KMS-11 (cell line): ENCODE data around the gene ULK1.

Source experiments
- H2AFZ ChIP-seq: fragments of 200-600 bp; sonication (generic); 2 replicates; pipeline ENCODE4 v1.6.1; 2016; ENCODE audit warnings: antibody characterized with exemption, mixed run types, low read depth
- H3K27ac ChIP-seq: fragments of 200-600 bp; sonication (generic); 2 replicates; pipeline ENCODE4 v1.6.1; 2016; ENCODE audit warnings: mild to moderate bottlenecking, mixed run types
- H3K27me3 ChIP-seq: fragments of 200-600 bp; sonication (generic); 2 replicates; pipeline ENCODE4 v1.6.1; 2017; ENCODE audit warnings: mild to moderate bottlenecking, low read depth, mixed run types, moderate library complexity; ENCODE audit not compliant: insufficient read depth
- H3K36me3 ChIP-seq: fragments of 200-600 bp; sonication (generic); 2 replicates; pipeline ENCODE4 v1.6.1; 2017; ENCODE audit warnings: mild to moderate bottlenecking, mixed run types; ENCODE audit not compliant: insufficient read depth
- H3K4me1 ChIP-seq: fragments of 200-600 bp; sonication (generic); 2 replicates; pipeline ENCODE4 v1.6.1; 2016; ENCODE audit warnings: mild to moderate bottlenecking, low read depth, mixed run types; ENCODE audit not compliant: poor library complexity, severe bottlenecking
- H3K4me2 ChIP-seq: fragments of 200-600 bp; sonication (generic); 2 replicates; pipeline ENCODE4 v1.7.0; 2016; ENCODE audit warnings: mild to moderate bottlenecking, mixed run types
- H3K4me3 ChIP-seq: fragments of 200-600 bp; sonication (generic); IDR thresholded peaks from 2 replicates; pipeline ENCODE4 v1.6.1; 2017; ENCODE audit warnings: low read depth, low read length, mixed read lengths; ENCODE audit not compliant: insufficient read depth
- H3K79me2 ChIP-seq: fragments of 200-600 bp; sonication (generic); 2 replicates; pipeline ENCODE4 v1.6.1; 2016; ENCODE audit warnings: low read depth, mixed run types; ENCODE audit not compliant: insufficient read depth
- H3K9ac ChIP-seq: fragments of 200-600 bp; sonication (generic); 2 replicates; pipeline ENCODE4 v1.6.1; 2016; ENCODE audit warnings: mild to moderate bottlenecking, mixed run types
- H4K20me1 ChIP-seq: fragments of 200-600 bp; sonication (generic); 2 replicates; pipeline ENCODE4 v1.6.1; 2016; ENCODE audit warnings: mild to moderate bottlenecking, mixed run types; ENCODE audit not compliant: insufficient read depth
- TF ChIP-seq, protein P1 (sequence below): fragments of 200-600 bp; sonication (generic); conservative IDR thresholded peaks from 2 replicates; pipeline ENCODE4 v1.6.1; 2017; ENCODE audit warnings: low read depth, mild to moderate bottlenecking, antibody characterized with exemption, low read length, moderate library complexity, mixed read lengths

ULK1 gene

DNA sequence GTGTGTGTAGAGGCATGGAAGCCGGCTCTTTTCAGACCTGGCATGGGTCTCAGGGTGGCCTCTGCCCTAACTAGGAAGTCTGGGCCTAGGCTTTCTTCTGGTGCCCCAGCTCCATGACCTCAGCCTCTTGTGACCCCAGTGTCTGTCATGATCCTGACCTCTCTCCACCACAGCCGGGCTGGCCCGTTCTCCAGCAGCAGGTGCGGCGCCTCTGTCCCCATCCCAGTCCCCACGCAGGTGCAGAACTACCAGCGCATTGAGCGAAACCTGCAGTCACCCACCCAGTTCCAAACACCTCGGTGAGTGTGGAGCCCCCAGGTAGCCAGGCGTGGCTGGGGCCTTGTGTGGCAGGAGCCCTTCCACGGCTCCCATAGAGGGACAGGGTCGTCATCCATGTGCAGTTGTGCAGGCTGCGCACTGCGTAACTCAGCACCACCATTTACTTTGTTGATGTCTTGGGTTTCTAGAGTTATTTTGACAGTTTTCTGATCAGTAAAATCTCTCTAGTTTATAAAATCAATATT lies 19.8 kb downstream of the ULK1 start:
- Histone ChIP-seq H3K36me3 (no peaks in the 10 kb centered on the region), H4K20me1 (no peaks in the 10 kb centered on the region), H3K4me1 (no peaks in the 10 kb centered on the region), H3K9ac (no peak overlapping the region), H3K4me3 (no peak overlapping the region), H3K27me3 (no peaks in the 10 kb centered on the region), H3K27ac (no peak overlapping the region), H3K4me2 (no peak overlapping the region), H3K79me2 (no peaks in the 10 kb centered on the region), H2AFZ (no peak overlapping the region)
- TF ChIP-seq, protein P1, sequence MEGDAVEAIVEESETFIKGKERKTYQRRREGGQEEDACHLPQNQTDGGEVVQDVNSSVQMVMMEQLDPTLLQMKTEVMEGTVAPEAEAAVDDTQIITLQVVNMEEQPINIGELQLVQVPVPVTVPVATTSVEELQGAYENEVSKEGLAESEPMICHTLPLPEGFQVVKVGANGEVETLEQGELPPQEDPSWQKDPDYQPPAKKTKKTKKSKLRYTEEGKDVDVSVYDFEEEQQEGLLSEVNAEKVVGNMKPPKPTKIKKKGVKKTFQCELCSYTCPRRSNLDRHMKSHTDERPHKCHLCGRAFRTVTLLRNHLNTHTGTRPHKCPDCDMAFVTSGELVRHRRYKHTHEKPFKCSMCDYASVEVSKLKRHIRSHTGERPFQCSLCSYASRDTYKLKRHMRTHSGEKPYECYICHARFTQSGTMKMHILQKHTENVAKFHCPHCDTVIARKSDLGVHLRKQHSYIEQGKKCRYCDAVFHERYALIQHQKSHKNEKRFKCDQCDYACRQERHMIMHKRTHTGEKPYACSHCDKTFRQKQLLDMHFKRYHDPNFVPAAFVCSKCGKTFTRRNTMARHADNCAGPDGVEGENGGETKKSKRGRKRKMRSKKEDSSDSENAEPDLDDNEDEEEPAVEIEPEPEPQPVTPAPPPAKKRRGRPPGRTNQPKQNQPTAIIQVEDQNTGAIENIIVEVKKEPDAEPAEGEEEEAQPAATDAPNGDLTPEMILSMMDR, result no peak

DNA sequence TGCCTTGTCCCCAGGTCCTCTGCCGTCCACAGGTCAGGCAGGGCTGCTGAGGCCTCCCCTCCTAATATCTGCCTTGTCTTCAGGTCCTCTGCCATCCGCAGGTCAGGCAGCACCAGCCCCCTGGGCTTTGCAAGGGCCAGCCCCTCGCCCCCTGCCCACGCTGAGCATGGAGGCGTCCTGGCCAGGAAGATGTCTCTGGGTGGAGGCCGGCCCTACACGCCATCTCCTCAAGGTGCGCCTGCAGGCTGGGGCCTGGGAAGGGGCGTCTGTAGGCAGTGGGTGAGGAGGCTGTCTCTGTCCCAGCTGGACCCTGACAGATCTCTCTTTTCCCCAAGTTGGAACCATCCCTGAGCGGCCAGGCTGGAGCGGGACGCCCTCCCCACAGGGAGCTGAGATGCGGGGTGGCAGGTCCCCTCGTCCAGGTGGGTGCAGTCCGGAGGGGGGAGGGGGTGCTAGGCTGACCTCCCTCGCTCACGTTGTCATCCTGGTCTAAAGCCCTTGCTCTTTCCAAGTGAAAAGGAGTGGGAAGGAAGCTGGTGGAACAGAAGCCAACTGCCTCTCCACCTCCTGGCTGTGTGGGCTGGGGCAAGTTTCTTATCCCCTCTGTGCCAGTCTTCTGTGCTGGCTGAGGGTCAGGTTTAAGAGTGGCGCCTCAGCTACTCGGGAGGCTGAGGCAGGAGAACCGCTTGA lies 20.7 kb downstream of the ULK1 start:
- Histone ChIP-seq H3K27ac (no peak overlapping the region), H3K27me3 (no peaks in the 10 kb centered on the region), H3K9ac (no peak overlapping the region), H4K20me1 (no peaks in the 10 kb centered on the region), H3K4me3 (no peak overlapping the region), H3K4me2 (no peak overlapping the region), H2AFZ (no peak overlapping the region), H3K79me2 (no peaks in the 10 kb centered on the region), H3K36me3 (no peaks in the 10 kb centered on the region), H3K4me1 (no peaks in the 10 kb centered on the region)
- TF ChIP-seq, protein P1, result no peak

DNA sequence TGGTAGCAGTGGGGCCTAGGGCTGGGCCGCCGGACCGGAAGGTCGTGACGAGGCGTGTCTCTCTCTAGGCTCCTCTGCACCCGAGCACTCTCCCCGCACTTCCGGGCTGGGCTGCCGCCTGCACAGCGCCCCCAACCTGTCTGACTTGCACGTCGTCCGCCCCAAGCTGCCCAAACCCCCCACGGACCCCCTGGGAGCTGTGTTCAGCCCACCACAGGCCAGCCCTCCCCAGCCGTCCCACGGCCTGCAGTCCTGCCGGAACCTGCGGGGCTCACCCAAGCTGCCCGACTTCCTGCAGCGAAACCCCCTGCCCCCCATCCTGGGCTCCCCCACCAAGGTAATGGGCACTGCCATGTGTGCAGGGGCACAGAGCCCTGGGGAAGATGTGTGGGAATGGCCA lies 21.4 kb downstream of the ULK1 start:
- TF ChIP-seq, protein P1, result no peak
- Histone ChIP-seq H3K4me1 (no peaks in the 10 kb centered on the region), H3K4me3 (no peak overlapping the region), H3K27me3 (no peaks in the 10 kb centered on the region), H3K27ac (no peak overlapping the region), H3K36me3 (no peaks in the 10 kb centered on the region), H3K4me2 (no peak overlapping the region), H2AFZ (no peak overlapping the region), H3K79me2 (no peaks in the 10 kb centered on the region), H3K9ac (no peak overlapping the region), H4K20me1 (no peaks in the 10 kb centered on the region)

DNA sequence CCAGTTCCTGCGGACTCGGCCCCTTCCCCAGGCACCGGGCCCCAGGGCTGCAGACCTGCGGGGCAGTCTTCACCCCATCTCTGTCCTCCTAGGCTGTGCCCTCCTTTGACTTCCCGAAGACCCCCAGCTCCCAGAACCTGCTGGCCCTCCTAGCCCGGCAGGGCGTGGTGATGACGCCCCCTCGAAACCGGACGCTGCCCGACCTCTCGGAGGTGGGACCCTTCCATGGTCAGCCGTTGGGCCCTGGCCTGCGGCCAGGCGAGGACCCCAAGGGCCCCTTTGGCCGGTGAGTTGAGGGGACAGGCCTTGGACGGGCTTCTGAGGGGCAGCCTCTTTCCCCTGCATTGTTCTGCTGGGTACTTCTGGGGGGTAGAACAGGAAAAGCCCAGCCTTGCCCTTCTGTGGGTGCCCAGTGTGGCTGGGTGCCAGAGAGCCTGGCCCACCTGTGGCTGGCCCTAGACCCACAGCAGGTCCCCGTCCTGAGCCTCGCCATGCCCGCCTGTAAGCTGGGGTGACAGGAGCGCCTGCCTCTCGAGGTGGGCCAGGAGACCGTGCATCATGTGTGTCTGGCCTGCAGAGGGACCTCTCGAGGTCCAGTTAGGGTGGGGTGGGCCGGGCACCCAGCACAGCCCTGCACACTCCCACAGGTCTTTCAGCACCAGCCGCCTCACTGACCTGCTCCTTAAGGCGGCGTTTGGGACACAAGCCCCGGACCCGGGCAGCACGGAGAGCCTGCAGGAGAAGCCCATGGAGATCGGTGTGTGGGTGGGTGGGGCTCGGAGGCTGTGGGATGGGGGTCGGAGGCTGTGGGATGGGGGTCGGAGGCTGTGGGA lies 22.1 kb downstream of the ULK1 start:
- Histone ChIP-seq H3K27me3 (no peaks in the 10 kb centered on the region), H3K4me1 (no peaks in the 10 kb centered on the region), H3K79me2 (no peaks in the 10 kb centered on the region), H3K4me3 (no peak overlapping the region), H4K20me1 (no peaks in the 10 kb centered on the region), H2AFZ (no peak overlapping the region), H3K27ac (no peak overlapping the region), H3K9ac (no peak overlapping the region), H3K4me2 (no peak overlapping the region), H3K36me3 (no peaks in the 10 kb centered on the region)
- TF ChIP-seq, protein P1, result no peak
